GM10847 (cell line): ENCODE data around the gene SCD5.

Source experiments
- POLR2A ChIP-seq: IDR thresholded peaks from 2 replicates; pipeline ENCODE4 v1.6.1; 2011; ENCODE audit not compliant: insufficient read length; ENCODE audit errors: extremely low read depth

Gene SCD5

DNA sequence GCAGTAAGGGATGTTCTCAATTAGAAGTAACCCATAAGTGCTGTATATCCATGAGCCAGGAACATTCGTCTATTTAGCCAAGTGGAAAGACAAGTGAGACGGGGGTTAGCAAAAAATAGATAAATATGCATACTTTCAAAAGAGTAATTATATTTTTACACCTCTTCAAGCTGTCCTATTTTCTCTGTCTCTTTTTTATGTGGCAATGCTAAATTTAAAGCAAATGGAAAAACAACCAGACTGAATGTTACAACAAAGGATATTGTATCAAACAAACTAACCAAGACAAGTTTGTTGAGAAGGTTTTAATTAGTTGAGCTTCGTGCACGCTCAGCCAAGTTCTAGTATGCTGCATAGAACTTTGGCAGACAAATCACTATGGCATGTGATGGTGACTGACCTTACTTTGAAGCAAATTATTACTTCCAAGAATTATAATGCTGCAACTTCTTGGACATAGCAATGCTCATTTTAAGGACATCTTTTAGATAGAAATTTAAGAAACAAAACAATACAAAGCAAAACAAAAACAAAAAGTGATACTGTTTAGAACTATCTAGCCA lies 175.4 kb downstream of the SCD5 start:
- TF ChIP-seq POLR2A, result no peak

DNA sequence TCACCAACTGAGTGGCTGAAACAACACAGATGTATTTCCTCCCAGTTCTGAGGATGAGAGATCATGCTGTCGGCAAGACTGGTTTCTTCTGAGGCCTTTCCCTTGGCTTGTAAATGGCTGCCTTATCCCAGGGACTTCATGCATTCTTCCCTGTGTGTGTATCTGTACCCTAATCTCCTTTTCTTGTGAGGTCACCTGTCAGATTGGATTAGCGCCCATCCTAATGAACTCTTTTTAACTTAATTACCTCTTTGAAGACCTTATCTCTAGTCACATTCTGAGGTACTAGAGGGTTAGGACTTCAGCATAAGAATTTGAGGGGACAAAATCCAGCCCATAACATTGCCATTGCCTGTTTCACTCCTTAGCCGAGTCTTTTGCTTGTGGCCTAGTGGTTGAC lies 177.3 kb downstream of the SCD5 start:
- no peak for TF ChIP-seq POLR2A

DNA sequence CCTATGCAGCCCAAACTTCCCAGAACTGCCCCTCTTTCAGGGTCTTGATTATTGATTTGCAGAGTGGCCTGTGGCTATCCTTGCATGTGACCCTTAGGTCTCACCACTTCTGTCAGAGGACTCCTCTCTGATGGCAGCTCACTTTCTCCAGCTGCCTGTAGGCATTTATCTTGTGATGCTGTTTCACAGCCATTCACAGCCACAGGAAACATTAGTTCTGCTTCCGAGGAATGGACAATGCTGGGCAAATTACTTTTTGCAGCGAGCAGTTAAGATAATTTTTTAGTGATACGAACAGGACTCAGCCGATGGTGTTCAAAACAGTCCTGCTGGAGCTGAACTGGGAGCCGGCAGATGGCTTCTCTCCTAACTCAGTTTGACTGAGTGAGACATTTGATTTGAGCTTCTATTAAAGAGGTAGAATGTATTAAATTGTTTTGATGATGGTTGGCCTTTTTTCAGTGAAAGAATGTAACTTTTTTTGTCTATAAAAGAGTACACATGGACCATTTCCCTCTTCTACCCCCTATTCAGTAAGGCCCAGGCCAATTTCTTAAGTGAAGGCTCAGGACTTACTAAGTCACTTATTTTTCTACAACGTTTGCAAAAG lies 178.4 kb downstream of the SCD5 start:
- no peak for TF ChIP-seq POLR2A

DNA sequence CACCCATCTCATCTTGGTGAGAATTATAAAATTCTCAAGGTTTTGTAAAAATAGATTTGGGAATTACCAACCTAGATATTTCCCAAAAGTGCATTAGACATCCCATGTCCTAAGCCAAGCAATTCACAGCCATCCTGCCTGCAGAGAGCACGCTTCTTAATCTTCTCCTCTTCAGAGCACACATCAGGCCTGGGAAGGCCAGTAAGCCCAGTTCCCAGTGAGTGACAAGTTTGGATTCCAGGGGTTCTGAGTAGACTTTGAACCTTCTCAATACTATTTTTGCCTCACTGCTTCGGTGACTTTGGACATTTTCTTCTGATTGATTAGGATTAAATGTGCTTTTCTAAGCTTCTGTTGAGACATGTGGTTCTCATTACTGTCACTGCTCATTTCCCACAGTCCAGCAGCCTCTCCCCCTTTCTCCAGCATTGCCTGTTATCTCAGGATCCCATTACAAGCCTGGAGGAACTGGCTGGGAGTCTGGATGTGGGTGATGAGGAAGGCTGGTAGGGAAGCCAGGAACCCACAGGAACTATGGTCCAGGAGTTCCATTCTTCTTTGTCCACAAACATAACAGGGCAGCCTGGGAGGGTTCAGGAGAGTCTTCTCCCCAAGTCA lies 180.4 kb downstream of the SCD5 start:
- no peak for TF ChIP-seq POLR2A

DNA sequence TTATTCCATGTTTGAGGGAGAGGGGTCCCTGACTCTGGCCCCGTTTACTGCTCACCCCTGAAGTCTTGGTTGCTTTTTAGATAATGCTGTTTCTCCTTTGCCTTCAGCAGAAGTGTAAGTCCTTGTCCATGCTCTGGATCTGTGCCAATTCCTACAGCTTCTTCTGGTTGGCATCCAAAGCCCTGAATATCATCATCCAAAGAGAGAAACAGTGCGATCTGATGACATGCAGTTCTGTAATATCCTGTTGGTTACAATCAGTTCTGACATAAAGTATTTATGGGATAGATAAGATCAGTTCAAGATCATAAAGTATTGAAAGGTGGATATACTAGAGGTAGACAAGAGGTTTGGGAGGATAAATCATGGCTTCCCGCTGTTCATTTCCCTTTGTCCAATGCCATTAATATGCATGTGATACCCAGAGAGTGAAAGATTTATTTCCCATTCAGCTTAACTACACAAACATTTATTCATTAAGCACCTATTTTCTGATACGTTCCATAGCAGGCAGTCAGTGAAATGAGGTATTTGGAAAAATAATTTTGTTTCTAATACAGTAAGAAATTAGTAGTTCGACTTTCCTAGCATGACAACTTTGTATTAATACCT lies 183.7 kb downstream of the SCD5 start:
- no peak for TF ChIP-seq POLR2A

DNA sequence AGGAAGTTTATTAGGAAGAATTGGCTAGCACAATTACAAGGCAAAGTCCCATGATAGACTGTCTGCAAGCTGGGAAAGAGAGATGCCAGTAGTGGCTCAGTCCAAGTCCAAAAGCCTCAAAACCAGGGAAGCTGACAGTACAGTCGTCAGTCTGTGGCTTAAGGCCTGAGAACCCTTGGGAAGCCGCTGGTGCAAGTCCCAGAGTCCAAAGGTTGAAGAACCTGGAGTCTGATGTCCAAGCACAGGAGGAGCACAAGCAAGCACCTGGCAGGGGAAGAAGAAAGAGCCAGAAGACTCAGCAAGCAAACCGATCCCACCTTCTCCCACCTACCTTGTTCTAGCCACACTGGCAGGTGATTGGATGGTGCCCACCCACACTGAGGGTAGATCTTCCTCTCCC lies 185.5 kb downstream of the SCD5 start:
- no peak for TF ChIP-seq POLR2A

DNA sequence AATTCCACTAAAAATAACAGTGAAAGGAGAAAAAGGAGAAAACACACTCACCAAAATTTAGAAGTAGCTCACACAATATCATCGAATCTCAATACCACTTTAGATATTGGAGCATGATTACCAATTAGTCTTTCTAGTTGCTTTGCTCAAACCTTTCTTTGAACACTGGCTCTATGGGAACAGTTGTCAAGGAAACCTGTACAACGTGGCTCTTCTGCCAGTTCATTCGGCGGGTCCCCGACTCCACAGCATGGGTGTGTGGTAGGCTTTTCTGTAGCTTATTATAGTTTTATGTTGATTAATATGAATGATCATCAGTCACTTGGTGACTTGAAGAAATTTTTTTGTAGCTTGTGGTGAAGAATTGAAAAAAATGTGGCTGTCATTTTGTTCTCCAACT lies 186.6 kb downstream of the SCD5 start:
- TF ChIP-seq POLR2A, result no peak

DNA sequence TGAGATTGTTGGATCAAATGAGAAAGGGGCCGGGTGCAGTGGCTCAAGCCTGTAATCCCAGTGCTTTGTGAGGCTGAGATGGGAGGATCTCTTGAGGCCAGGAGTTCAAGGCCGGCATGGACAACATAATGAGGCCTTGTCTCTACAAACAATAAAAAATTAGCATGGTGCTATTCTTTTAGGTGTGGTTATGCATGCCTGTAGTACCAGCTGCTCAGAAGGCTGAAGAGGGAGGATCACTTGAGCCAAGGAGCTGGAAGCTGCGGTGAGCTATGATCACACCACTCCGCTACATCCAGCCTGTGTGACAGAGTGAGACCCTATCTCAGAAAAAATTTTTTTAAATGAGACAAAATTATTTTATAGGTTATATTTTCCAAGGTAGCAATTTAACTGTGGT lies 187.1 kb downstream of the SCD5 start:
- TF ChIP-seq POLR2A, result no peak

DNA sequence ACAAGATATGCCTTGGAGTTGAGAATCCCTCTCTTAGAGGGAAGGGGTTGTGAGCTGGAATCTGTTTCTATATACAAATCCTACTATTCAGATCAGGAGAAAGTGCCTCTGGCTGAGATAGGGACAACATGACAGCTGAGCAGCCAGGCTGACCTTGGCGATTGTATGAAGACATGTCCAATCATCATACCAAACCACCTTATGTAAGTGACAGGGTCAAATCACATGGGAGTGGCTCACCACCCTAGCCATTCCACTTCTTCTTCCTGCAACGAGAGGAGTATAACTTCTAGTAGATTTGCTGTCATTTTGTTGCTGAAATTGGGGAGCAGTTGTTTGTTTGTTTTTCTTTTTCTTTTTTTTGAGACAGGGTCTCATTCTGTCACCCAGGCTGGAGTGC lies 188.6 kb downstream of the SCD5 start:
- TF ChIP-seq POLR2A, result no peak

DNA sequence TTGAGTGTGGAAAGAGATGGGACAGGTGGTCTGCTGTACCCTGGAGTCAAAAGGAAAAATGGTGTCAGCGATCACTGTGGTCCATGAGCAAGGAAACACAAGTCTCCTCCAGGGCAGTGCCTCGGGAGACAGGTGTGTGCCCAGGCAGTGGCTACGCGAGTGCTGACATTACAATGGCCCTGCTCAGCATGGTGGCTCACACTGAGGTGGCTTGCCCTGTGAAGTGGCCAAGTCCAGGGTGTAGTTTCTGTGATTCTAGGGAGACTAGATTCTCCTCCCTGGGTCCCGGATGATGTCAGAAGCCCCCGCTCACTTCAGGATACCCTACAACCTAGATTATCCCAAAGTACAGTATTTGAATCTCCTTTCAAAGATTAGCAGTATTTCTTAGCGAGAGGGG lies 192.0 kb downstream of the SCD5 start:
- no peak for TF ChIP-seq POLR2A

DNA sequence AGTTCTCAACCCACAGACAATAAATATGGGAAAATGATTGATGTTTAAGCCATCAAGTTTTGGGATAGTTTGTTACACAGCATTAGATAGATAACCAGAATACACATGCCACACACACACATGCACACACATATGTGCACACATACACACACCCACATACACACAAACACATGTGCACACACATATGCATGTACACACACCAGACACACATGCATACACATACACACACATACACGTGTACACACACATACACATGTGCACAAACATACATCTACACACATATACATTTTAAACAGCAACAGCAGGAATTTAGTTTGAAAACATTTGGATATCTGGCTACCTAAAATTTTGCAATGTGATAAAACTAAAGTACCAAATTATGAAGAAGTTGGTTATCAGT lies 194.1 kb downstream of the SCD5 start:
- TF ChIP-seq POLR2A, result no peak

DNA sequence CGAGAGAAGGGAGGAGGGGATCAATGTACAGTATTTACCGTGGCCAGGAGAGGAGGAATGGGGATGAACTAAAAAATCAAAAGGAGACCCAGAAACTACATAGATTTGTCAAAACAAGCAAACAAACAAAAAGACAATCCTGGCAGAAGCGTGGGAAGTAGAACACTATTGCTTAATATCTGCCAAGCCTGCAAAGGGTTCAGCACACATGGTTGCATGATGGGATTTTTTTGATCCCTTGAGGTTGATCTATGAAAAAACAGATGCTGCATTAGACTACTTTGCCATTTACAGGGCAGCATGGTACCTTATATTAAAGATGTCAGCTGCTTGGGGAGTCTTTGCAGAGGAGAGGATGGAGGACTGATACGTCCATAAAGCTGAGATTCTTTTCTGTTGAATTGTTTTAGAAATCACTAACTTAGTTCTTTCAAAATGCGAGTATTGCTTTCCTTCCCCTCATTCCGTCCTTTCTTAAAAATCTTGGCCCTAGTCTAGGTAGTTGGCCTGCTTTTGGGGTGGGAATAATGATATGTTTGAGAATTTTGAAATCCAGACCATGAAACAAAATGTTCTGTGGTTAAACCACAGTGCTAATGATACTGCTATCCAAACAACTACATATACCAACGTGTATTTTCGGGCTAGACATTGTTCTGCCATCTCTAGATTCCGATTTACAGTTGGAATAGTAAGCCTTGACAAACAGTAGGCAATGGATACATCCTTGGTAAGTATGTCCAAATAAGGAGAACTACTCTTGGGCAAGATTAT lies 197.2 kb downstream of the SCD5 start:
- TF ChIP-seq POLR2A, result no peak

DNA sequence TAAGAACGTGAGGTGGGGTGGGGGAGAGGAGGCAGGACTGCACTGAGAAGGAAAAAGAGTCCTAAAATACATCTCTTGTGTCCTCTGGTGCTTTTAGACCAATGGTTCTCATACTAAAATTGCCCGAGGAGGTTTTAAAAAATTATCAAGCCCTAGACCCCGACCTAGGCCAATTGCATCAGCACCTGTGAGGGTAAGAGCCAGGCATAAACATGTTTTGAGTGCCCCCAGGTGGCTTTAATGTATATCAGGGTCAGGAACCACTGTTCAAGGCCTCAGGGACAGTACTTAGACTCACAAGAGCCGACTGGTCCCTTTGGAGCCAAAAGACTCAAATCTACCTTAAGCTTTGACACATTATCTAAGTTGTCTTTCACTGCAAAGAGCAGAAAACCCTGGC lies 199.3 kb downstream of the SCD5 start:
- TF ChIP-seq POLR2A, result no peak

DNA sequence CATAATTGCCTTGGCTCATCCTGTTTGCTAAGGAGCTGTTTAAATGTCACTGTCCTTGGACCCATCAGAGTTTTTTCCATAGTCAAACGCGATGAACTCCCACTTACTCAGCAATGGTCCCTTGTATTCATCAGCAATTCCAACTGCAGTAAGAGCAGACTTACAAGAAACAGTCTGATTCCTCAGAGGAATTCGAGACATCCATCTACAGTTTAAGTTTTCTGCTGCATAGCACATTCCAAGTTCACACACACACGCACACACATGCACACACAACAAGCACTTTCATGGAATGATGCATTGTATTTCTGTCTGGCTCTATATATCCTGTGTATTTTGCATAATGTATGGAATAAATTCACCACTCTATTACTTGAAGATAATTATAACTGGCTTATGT lies 204.1 kb downstream of the SCD5 start:
- no peak for TF ChIP-seq POLR2A

DNA sequence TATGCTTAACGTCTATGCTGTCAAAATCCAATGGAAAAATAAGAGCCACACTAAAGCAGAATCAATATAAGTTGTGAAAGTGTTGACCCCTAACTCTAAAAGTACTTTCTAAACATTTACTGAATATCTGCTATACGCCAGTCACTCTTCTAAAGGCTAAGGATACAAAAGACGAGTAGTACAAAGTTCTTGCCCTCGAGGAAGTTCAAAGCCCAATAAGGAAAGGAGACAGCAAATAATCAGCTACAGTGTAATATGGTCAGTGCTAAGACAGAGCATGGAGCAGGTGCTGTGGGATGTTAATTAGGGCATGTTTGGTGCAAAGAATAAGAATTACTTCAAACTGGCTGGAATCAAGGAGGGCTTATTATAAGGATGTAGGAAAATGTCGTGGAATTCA lies 205.2 kb downstream of the SCD5 start:
- TF ChIP-seq POLR2A, result no peak

DNA sequence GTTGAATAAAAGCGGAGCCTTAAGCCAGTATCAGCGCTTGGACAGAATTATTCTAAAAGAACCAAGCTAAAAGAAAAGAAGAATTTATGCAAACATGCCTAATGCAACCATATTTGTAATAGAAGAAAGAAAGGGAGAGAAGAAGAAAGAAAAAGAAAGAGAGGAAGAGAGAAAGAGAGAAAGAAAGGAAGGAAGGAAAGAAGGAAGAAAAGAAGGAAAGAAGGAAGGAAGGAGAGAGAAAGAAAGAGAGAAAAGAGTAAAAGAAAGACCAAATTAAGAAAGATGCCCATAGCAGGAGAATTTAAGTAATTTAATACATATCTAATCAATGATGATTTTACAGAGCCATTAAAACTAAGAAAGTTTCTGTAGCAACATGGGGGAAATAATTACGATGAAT lies 206.0 kb downstream of the SCD5 start:
- no peak for TF ChIP-seq POLR2A
